Measurements from ENCODE around the gene PRIMA1.

The PRIMA1 gene

DNA sequence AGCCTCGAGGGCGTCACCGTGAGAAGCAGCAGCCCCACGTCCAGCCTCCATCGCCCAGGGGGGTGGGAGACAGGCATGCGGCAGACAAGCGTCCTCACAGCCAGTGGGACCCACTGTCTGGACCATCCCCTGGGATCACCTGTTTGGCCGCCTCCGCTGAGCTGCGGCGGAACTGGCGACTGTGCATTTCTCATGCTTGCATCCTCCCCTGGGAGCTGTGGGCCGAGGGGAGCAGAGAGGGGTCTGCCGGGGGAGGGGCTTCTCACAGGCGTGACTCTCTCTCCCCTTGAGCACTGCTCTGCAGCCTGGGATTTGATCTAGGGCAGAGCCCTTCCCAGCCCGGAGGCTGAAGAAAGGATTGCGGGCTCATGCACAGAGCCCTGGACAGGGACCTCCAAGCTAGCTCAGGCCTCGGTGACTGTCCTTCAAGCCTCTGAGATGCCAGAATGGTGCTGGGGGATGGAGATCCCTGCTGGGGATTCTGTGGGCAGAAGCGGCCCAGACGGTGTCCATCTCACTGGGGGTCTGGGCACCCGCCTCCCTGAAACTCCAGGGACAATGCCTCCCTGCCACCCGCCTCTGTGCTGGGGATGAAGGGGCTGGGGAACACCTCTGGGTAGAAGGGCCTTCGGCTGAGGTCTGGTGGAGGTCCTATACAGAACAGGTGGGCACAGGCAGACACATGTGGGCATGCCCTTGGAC is 61.1 kb downstream of the PRIMA1 start:
- Mint-ChIP-seq H3K27me3 (peaks cover 2% of the 10 kb centered on the region), H3K27ac (no peak overlapping the region), H3K9me3 (no peaks in the 10 kb centered on the region), H3K36me3 (ENCODE audit: low read depth) (no peaks in the 10 kb centered on the region), H3K4me1 (ENCODE audit: low read depth) (no peaks in the 10 kb centered on the region), H3K4me3 (no peak overlapping the region)
- intact Hi-C loops (cut with micrococcal nuclease): no loop called here

DNA sequence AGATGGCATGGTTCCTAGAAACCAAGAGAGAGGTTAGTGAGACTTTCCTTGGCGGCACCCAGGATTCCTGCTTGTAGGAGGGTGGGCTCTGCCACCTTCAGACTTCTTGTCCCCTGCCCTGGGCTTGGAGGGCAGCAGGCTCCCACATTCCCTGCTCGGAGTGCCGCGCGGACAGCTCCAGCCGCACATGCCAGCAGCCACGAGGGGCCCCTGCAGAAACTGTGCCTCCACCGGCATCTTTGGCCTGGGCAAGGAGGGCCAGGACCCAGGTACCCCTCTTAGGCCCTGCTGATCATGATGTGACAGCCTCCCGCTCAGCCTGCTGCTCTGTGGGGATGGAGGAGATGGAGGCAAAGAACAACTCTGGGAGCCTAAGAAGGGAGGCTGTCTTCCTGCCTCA is 62.3 kb downstream of the PRIMA1 start:
- Mint-ChIP-seq H3K36me3 (ENCODE audit: low read depth) (no peaks in the 10 kb centered on the region), H3K27me3 (peaks cover 2% of the 10 kb centered on the region), H3K9me3 (no peaks in the 10 kb centered on the region), H3K4me3 (no peak overlapping the region), H3K27ac (no peak overlapping the region), H3K4me1 (ENCODE audit: low read depth) (no peaks in the 10 kb centered on the region)
- intact Hi-C loops (cut with micrococcal nuclease): no loop called here

DNA sequence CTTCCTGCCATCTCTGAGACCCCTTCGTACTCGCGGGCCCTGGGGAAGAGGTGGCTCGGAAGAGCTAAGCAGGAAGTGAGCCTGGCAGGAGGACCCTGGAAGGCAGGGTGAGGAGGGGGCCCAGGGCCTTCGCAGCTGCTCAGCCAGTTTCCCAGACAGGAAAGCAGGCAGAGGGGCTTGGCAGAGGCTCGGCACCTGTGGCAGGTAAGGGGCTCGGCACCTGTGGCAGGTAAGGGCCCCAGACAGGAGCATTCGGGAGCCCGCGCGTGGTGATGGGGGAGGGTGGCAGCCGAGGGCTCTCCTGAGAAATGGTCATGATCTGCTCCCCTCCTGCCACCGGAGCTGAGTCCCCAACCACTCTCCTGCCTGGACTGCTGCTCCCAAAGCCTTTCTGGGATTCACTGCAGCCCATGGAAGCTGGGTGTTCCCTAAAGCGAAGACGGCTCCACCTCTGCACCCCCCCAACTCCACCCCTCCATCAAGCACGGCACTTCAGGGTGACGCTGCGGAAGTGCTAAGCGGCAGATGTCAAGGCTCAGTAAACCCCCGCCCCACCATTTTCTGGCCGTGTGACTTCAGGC is 63.2 kb downstream of the PRIMA1 start:
- no peak overlapping the region for H3K4me3 Mint-ChIP-seq
- H3K36me3 Mint-ChIP-seq (ENCODE audit: low read depth): no peaks in the 10 kb centered on the region
- peaks cover 2% of the 10 kb centered on the region for H3K27me3 Mint-ChIP-seq
- no peaks in the 10 kb centered on the region for H3K9me3 Mint-ChIP-seq
- intact Hi-C loops (cut with micrococcal nuclease): no loop called here
- H3K27ac Mint-ChIP-seq: no peak overlapping the region
- H3K4me1 Mint-ChIP-seq (ENCODE audit: low read depth): no peaks in the 10 kb centered on the region

DNA sequence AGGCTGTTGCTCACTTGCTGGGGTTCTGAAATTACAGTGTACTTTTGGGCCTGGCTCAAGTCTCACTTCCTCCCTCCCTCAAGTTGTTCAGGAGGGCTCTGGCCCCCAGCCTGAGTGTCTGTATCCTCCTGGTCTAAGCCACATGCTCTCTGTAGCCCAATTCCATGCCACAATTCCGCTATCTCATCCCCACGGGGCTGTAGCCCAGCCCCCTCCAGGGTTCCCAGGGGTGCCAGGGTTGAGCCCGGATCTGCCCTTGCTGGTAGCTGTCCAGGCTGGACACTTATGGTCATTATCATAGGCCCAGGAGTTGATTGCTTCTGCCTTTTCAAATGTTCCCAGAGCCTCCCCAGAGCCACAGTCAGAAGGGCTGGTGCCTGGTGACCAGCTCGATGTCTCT is 65.3 kb downstream of the PRIMA1 start:
- no peak overlapping the region for H3K4me3 Mint-ChIP-seq
- no peaks in the 10 kb centered on the region for H3K27me3 Mint-ChIP-seq
- H3K27ac Mint-ChIP-seq: no peak overlapping the region
- no peaks in the 10 kb centered on the region for H3K4me1 Mint-ChIP-seq (ENCODE audit: low read depth)
- no peaks in the 10 kb centered on the region for H3K36me3 Mint-ChIP-seq (ENCODE audit: low read depth)
- no peaks in the 10 kb centered on the region for H3K9me3 Mint-ChIP-seq
- intact Hi-C loops (cut with micrococcal nuclease): no loop called here

DNA sequence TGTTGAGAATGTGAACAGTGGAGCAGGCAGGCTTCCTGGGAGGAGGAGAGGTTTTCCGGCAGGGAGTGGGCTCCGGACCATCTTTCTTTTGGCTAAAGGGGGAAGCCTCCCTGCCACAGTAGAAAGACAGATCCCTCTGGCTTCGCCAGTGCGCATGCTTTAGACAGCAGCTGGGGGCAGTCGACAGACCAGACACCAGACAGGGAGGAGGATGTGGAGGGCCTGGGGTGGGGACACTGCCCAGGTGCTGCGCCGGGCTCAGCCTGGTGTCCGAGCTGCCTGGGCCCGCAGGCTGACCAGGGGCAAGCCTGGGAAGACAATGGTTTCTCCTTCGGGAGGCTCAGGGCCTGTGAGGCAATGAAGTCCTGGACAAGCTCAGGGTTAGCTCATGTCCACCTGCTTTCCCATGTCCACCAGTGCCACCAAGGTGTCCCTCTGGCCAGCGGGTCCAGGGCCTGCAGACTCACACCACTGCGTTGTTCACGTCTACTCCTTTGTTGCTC is 67.3 kb downstream of the PRIMA1 start:
- Mint-ChIP-seq H3K4me1 (ENCODE audit: low read depth) (no peaks in the 10 kb centered on the region), H3K36me3 (ENCODE audit: low read depth) (no peaks in the 10 kb centered on the region), H3K9me3 (no peaks in the 10 kb centered on the region), H3K4me3 (no peak overlapping the region), H3K27ac (no peak overlapping the region), H3K27me3 (no peaks in the 10 kb centered on the region)
- intact Hi-C loops (cut with micrococcal nuclease): no loop called here

DNA sequence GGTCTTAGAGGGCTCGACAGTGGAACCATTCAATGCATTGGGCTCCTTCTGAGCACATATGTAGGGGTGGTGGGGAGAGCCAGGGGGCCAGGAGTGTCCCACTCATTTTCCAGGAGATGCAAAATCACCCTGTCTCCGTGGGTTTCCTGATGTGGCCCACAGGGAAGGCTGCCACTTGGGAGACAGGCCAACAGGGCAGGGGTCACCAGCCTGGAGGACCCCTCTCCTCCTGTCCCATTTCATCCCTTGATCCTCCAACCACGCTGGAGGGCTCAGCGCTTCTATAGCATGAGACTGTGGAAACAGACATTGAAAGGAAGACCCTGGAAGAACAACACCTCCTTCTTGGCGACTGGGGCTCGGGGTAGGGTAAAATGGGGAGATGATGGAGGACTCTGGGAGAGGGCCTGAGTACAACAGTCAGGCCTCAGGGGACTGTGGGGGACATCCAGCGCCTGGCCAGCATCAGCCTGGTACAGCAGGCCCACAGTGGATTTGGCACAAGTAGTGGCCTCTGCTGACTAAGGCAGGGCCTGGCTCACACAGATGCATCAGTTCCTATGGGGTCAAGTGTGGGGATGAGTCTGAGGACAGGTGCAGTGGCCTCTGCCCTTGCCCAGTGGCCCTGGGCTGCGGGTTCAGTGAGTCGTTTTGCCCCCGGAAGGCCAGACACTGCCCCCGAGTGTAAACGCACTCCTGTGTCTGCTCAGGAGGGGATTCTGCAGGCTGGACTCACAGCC is 68.0 kb downstream of the PRIMA1 start:
- Mint-ChIP-seq H3K9me3 (no peaks in the 10 kb centered on the region), H3K4me1 (ENCODE audit: low read depth) (no peaks in the 10 kb centered on the region), H3K4me3 (no peak overlapping the region), H3K36me3 (ENCODE audit: low read depth) (no peaks in the 10 kb centered on the region), H3K27ac (no peak overlapping the region), H3K27me3 (no peaks in the 10 kb centered on the region)
- intact Hi-C loops (cut with micrococcal nuclease): no loop called here

DNA sequence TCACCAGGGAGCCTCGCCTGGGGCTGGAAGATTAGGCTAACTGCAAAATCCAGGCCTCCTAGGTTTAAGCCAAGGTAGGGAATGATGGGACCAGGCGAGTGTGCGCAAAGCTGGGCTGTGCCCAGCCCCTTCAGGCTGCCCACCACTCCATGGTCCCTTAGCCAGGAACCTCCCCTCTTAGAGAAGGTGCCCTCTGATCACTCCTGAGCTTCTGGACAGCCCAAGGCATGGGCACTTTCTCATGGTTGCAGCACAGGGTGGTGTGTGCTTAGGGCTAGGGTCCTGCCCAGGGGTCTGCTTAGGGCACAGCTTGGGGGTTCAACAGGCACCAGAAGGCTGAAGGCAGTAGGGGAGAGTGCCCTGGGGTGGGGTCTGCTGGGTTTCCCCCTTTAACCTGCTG is 69.0 kb downstream of the PRIMA1 start:
- Mint-ChIP-seq H3K27me3 (no peaks in the 10 kb centered on the region), H3K4me1 (ENCODE audit: low read depth) (no peaks in the 10 kb centered on the region), H3K36me3 (ENCODE audit: low read depth) (no peaks in the 10 kb centered on the region), H3K27ac (no peak overlapping the region), H3K9me3 (no peaks in the 10 kb centered on the region), H3K4me3 (no peak overlapping the region)
- intact Hi-C loops (cut with micrococcal nuclease): no loop called here

DNA sequence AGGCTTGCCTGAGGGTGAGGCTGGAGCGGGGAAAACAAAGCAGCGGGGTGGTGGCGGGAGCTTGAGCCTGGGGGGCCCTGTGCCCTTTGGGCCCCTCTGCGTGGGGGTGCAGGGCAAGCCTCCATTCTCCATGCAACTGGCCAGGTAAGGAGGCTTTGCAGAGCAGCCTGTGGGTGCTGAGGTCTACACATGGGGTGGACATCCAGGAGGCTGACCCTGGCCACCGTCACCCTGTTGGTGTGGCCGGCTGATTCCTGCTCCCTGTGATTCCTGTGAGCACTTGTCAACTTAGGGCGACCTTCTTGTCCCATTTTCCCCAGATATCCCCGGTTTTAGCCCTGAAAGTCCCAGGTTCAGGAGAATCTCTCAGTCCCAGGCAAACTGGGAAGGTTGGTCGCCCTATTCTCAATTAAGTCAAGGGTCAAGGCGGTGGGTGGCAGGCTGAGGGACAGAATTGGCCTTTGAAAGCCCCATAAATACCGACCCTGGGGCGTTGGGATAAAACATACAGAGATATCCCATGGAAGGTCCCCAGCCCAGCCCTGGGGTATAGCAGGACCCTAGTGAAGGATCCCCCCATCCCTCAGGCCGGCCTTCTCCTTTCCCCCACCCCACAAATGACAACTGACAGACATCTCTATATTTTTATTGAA is 70.5 kb downstream of the PRIMA1 start:
- no peak overlapping the region for H3K4me3 Mint-ChIP-seq
- no peaks in the 10 kb centered on the region for H3K27me3 Mint-ChIP-seq
- H3K4me1 Mint-ChIP-seq (ENCODE audit: low read depth): no peaks in the 10 kb centered on the region
- no peaks in the 10 kb centered on the region for H3K36me3 Mint-ChIP-seq (ENCODE audit: low read depth)
- no peak overlapping the region for H3K27ac Mint-ChIP-seq
- no peaks in the 10 kb centered on the region for H3K9me3 Mint-ChIP-seq
- intact Hi-C loops (cut with micrococcal nuclease): no loop called here

DNA sequence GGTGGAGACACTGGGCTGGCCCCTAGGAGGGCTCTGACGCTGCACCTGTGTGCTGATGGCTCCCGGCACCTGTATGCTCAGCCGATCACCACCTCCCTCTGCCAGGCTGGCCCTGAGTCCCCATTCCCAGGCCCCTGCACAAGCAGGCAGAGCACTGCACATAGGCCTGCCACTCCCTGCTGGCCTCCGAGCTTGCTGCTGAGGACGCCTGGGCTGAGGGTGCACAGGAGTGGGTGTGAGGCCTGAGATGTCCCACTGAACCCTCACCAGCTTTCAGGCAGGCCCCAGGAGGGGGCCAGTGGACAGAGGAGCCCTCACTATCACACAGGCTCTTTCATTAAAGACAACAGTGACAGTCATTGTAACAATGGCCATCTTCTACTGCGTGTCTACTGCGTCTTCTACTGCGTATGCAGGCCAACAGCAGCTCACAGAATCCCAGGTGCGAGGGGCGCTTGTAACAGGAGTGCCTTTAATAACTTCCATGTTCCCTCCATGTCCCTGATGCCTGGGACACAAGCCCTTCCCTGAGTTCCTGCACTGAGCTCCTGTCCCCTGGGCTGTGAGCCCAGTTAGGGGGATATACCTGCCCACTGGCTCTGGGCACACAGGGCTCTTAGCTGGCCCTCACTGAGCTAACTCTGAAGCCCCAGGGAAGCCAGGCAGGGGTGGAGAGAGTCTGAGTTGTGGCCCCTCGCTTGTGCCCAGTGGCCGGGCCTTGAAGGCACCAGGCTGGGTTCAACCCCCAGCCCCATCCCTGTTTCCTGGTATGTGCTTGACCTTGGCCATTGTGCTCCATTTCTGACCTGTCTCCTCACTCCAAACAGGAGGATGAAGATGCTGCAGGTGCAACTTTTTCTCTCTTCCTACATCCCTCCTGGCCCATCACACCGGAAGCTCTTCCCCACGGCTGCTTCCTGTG is 71.3 kb downstream of the PRIMA1 start:
- Mint-ChIP-seq H3K4me3 (no peak overlapping the region), H3K36me3 (ENCODE audit: low read depth) (no peaks in the 10 kb centered on the region), H3K4me1 (ENCODE audit: low read depth) (no peaks in the 10 kb centered on the region), H3K27me3 (no peaks in the 10 kb centered on the region), H3K9me3 (no peaks in the 10 kb centered on the region), H3K27ac (no peak overlapping the region)
- intact Hi-C loops (cut with micrococcal nuclease): no loop called here

DNA sequence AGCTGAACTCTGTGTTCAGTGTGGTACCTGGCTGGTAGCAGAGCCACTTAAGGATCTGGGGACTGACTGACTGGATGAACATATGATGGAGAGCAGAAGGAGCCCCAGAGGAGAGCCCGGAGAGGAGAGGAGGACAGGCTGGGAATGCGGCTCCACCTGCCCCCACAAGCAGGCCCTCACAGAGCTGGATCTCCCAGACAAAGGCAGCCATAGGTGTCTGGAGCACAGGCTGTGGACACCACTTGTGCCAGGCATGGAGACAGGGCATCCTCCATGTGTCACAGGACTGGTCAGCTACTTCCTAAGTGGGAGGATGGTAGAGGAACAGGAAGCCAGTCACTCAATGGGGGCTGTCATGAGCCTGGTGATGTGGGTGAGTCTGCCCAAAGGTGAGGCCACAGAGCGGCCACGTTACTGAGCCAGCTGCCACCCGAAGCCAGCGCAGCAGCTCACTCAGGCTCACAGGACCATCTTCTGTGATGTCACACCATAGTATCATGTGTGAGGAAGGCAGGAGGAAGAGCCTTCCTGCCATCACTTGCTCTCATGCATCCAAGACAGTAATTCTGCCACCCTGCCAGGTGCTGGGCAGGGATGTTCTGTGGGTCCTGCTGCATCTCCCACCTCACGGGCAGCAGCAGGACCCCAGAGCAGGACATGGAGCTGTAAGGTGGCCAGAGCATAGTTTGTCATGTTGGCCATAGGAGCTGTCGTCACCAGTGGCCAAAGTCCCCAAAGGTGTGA is 72.1 kb downstream of the PRIMA1 start:
- Mint-ChIP-seq H3K27me3 (no peaks in the 10 kb centered on the region), H3K36me3 (ENCODE audit: low read depth) (no peaks in the 10 kb centered on the region), H3K27ac (no peak overlapping the region), H3K9me3 (no peaks in the 10 kb centered on the region), H3K4me3 (no peak overlapping the region), H3K4me1 (ENCODE audit: low read depth) (no peaks in the 10 kb centered on the region)
- intact Hi-C loops (cut with micrococcal nuclease): no loop called here

DNA sequence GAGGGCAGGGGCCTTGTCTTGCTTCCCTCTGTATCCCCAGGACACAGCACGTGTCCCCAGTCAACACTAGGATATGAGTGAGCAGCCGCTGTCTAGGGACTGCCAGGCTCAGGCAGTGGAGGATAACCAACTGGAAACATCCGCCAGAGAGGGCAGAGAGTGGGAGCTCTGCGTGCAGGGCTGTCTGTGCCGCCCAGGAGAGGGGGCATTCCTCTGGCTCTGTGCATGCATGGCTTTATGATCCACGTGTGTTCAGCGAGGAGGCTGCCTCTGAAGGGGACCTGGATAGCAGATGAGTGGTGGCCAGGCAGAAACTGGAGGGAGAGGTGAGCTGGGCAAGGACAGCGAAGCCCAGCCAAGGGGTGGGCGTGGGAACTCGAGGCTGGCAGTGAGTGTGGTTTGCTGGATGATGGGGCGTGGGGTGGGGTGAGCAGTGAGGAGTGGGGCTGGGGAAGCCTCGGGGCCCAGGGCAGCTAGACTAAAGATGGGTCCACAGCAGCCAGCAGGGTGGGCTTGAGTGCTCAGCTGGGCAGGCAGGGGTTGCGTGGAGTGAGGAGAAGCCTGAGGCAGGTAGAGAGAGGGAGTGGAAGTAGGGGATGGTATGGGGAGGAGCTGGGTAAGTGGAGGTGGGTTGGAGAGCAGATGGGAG is 72.9 kb downstream of the PRIMA1 start:
- Mint-ChIP-seq H3K4me1 (ENCODE audit: low read depth) (no peaks in the 10 kb centered on the region), H3K27me3 (no peaks in the 10 kb centered on the region), H3K36me3 (ENCODE audit: low read depth) (no peaks in the 10 kb centered on the region), H3K27ac (no peak overlapping the region), H3K9me3 (no peaks in the 10 kb centered on the region), H3K4me3 (no peak overlapping the region)
- intact Hi-C loops (cut with micrococcal nuclease): no loop called here

DNA sequence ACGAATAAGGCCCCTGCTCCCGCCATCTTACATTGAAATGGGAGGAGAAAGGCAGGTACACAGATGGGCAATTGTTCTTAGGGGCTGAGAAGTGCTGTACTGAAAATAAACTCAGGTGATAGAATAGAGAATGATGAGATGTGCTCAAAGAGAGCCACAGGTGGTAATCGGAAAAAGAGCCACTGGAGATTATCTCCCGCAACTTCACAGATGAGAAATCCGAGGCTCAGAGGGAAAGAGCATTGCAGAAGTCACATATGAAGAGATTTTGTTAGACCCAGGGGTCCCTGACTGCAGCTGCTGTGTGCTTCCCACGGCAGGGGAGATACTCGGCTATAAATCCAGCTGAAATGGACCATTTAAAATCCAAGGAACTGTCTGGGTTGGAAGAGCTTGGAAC is 73.7 kb downstream of the PRIMA1 start:
- intact Hi-C loops (cut with micrococcal nuclease): no loop called here

More for the DNA sequence above, 73.7 kb downstream of the PRIMA1 start:
- Mint-ChIP-seq H3K9me3 (no peaks in the 10 kb centered on the region), H3K27ac (no peak overlapping the region), H3K4me3 (no peak overlapping the region), H3K36me3 (ENCODE audit: low read depth) (no peaks in the 10 kb centered on the region), H3K4me1 (ENCODE audit: low read depth) (no peaks in the 10 kb centered on the region), H3K27me3 (no peaks in the 10 kb centered on the region)
